ENCODE results near the gene LPAR5. TPM values are rescaled to one million over a fixed set of nuclear protein-coding genes. Genes with fewer than 3 reads are reported as not detected.

LPAR5 gene
- total RNA-seq, 1 experiment from 2014 or later: 2.3 TPM

DNA sequence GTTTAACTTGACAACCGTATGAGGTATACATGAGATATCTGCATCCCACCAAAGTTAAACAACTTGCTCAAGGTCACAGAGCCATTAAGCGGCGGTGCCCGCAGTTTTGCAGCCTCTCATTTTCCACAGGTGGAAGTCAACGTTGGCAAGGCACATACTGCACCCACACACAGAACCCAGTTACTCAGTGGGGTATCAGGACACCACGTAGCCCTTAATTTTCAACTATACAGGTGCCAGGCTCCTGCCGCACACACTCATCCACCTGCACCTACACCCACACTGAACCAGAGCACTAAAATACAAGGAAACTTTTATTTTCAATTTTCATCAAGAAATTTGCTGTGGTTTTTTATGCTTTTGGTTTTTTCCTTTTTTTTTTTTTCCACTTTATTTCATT lies 66.0 kb downstream of the LPAR5 start:
- ChIA-PET POLR2A (ENCODE audit: unreplicated experiment) (no interaction called here), CTCF (no interaction called here)
- ATAC-seq (no peak), DNase-seq (no peak)
- Histone ChIP-seq H3K27me3 (ENCODE audit: low read length) (no peaks in the 10 kb centered on the region), H3K4me3 (ENCODE audit: low read length) (no peak overlapping the region), H3K9me3 (ENCODE audit: low read length) (no peaks in the 10 kb centered on the region), H3K27ac (ENCODE audit: low read length) (no peak overlapping the region), H4K20me1 (ENCODE audit: low read length) (peaks cover 5% of the 10 kb centered on the region; the same call in 1 of the 2 replicates), H3K9me2 (replicated peaks; ENCODE audit: low read length) (no peaks in the 10 kb centered on the region), H3K4me1 (ENCODE audit: insufficient read depth, low read length) (peaks cover 9% of the 10 kb centered on the region; the same call in 1 of the 2 replicates), H3K4me2 (ENCODE audit: low read length) (no peak overlapping the region), H3K79me2 (ENCODE audit: low read length) (peaks cover 33% of the 10 kb centered on the region), H2AFZ (ENCODE audit: low read length) (no peak overlapping the region), H3K36me3 (ENCODE audit: low read depth, low read length) (peaks cover 46% of the 10 kb centered on the region), H3K9ac (ENCODE audit: low read length) (no peak overlapping the region), H3F3A (ENCODE audit: low read length, unreplicated experiment) (no peaks in the 10 kb centered on the region)
- TF ChIP-seq CTCF (conservative IDR thresholded peaks at IDR 0.05; ENCODE audit: low read depth, low read length) (no peak), EZH2phosphoT487 (IDR thresholded peaks at IDR 0.05; ENCODE audit: borderline replicate concordance, low read length) (no peak), EZH2 (IDR thresholded peaks at IDR 0.05; ENCODE audit: low read length, unreplicated experiment) (no peak)
- BruUV-seq (replicated peaks): no TSS peak
- intact Hi-C loops (cut with micrococcal nuclease): no loop called here

- H3K27ac ChIP-seq (ENCODE audit: low read length): no peak overlapping the region
- no peak for DNase-seq
- H3K79me2 ChIP-seq (ENCODE audit: low read length): peaks cover 36% of the 10 kb centered on the region
- no peaks in the 10 kb centered on the region for H3K27me3 ChIP-seq (ENCODE audit: low read length)
- H3K36me3 ChIP-seq (ENCODE audit: low read depth, low read length): peaks cover 45% of the 10 kb centered on the region
- ChIA-PET CTCF (no interaction called here), POLR2A (ENCODE audit: unreplicated experiment) (no interaction called here)
- peaks cover 9% of the 10 kb centered on the region; the same call in 1 of the 2 replicates for H3K4me1 ChIP-seq (ENCODE audit: insufficient read depth, low read length)
- TF ChIP-seq EZH2 (IDR thresholded peaks at IDR 0.05; ENCODE audit: low read length, unreplicated experiment) (no peak), EZH2phosphoT487 (IDR thresholded peaks at IDR 0.05; ENCODE audit: borderline replicate concordance, low read length) (no peak), CTCF (conservative IDR thresholded peaks at IDR 0.05; ENCODE audit: low read depth, low read length) (no peak)
- no peak overlapping the region for H2AFZ ChIP-seq (ENCODE audit: low read length)
- H3K4me3 ChIP-seq (ENCODE audit: low read length): no peak overlapping the region
- no peaks in the 10 kb centered on the region for H3F3A ChIP-seq (ENCODE audit: low read length, unreplicated experiment)
- H3K9ac ChIP-seq (ENCODE audit: low read length): no peak overlapping the region
- no peak overlapping the region for H3K4me2 ChIP-seq (ENCODE audit: low read length)
- H3K9me3 ChIP-seq (ENCODE audit: low read length): no peaks in the 10 kb centered on the region
- intact Hi-C loops (cut with micrococcal nuclease): no loop called here
- BruUV-seq (replicated peaks): no TSS peak
- H4K20me1 ChIP-seq (ENCODE audit: low read length): peaks cover 5% of the 10 kb centered on the region; the same call in 1 of the 2 replicates
- H3K9me2 ChIP-seq (replicated peaks; ENCODE audit: low read length): no peaks in the 10 kb centered on the region
- ATAC-seq: no peak
Observed at GRCh38 chr12:6569312-6569711, 66.4 kb downstream of the LPAR5 start.

Other genes with a start within 250 kb of the LPAR5 start
- gene CD27, start 191.0 kb downstream of the LPAR5 start, total RNA-seq (2014; rRNA removed): not detected in 2 replicates
- 0.47 and 1.8 TPM in 2 replicates for gene TAPBPL, start 183.9 kb downstream of the LPAR5 start, total RNA-seq (2014; rRNA removed)
- gene VAMP1, start 165.3 kb downstream of the LPAR5 start, total RNA-seq (2014; rRNA removed): 9.3 and 13.9 TPM in 2 replicates
- 135 and 157 TPM in 2 replicates for gene MRPL51, start 142.7 kb downstream of the LPAR5 start, total RNA-seq (2014; rRNA removed)
- gene NCAPD2, start 141.9 kb downstream of the LPAR5 start, total RNA-seq (2014; rRNA removed): 105 TPM in 2 replicates
- gene GAPDH, start 101.4 kb downstream of the LPAR5 start, total RNA-seq (2014; rRNA removed): 6,976 and 7,326 TPM in 2 replicates
- gene IFFO1, start 79.9 kb downstream of the LPAR5 start, total RNA-seq (2014; rRNA removed): 0.11 and 1.0 TPM in 2 replicates
- gene NOP2, start 67.7 kb downstream of the LPAR5 start, total RNA-seq (2014; rRNA removed): 63.3 and 83.8 TPM in 2 replicates
- 216 and 231 TPM in 2 replicates for gene CHD4, start 28.6 kb downstream of the LPAR5 start, total RNA-seq (2014; rRNA removed)
- 0.77 TPM in 1 of 2 replicates, not detected in the other for gene ACRBP, start 11.5 kb upstream of the LPAR5 start, total RNA-seq (2014; rRNA removed)
- gene ING4, start 27.2 kb upstream of the LPAR5 start, total RNA-seq (2014; rRNA removed): 17.0 and 23.8 TPM in 2 replicates
- 19.6 and 22.3 TPM in 2 replicates for gene ZNF384, start 53.4 kb upstream of the LPAR5 start, total RNA-seq (2014; rRNA removed)
- gene PIANP, start 64.9 kb upstream of the LPAR5 start, total RNA-seq (2014; rRNA removed): not detected in 2 replicates
- gene COPS7A, start 88.1 kb upstream of the LPAR5 start, total RNA-seq (2014; rRNA removed): 82.3 and 86.9 TPM in 2 replicates
- gene MLF2, start 117.2 kb upstream of the LPAR5 start, total RNA-seq (2014; rRNA removed): 222 and 248 TPM in 2 replicates
- gene PTMS, start 130.4 kb upstream of the LPAR5 start, total RNA-seq (2014; rRNA removed): 46.4 and 84.7 TPM in 2 replicates
- 0.40 and 0.58 TPM in 2 replicates for gene LAG3, start 136.6 kb upstream of the LPAR5 start, total RNA-seq (2014; rRNA removed)
- 0.23 TPM in 1 of 2 replicates, not detected in the other for gene CD4, start 153.6 kb upstream of the LPAR5 start, total RNA-seq (2014; rRNA removed)
- not detected in 2 replicates for gene GPR162, start 185.9 kb upstream of the LPAR5 start, total RNA-seq (2014; rRNA removed)
- 9.3 and 24.4 TPM in 2 replicates for gene P3H3, start 192.4 kb upstream of the LPAR5 start, total RNA-seq (2014; rRNA removed)
- 1.8 TPM in 1 of 2 replicates, not detected in the other for gene GNB3, start 205.0 kb upstream of the LPAR5 start, total RNA-seq (2014; rRNA removed)
- gene CDCA3, start 215.3 kb upstream of the LPAR5 start, total RNA-seq (2014; rRNA removed): 52.1 and 92.0 TPM in 2 replicates
- gene USP5, start 216.2 kb upstream of the LPAR5 start, total RNA-seq (2014; rRNA removed): 107 and 113 TPM in 2 replicates
- 1,259 and 1,708 TPM in 2 replicates for gene TPI1, start 231.6 kb upstream of the LPAR5 start, total RNA-seq (2014; rRNA removed)
- 8.4 and 9.2 TPM in 2 replicates for gene SPSB2, start 237.3 kb upstream of the LPAR5 start, total RNA-seq (2014; rRNA removed)

All from PC-3 (cell line).